HG02885 (cell line): ENCODE data around the gene FOLR3.
"Not testable (repeated sequence)": the region's sequence is repeated elsewhere in the genome, so short reads cannot be mapped to it uniquely, and the experiment has no call there.

Experiments used
- ATAC-seq: cut with Tn5 transposase; IDR thresholded peaks from one replicate; pipeline ENCODE4 v1.9.1; 2021; ENCODE audit warnings: mild to moderate bottlenecking; ENCODE audit not compliant: unreplicated experiment, poor library complexity

Gene FOLR3

DNA sequence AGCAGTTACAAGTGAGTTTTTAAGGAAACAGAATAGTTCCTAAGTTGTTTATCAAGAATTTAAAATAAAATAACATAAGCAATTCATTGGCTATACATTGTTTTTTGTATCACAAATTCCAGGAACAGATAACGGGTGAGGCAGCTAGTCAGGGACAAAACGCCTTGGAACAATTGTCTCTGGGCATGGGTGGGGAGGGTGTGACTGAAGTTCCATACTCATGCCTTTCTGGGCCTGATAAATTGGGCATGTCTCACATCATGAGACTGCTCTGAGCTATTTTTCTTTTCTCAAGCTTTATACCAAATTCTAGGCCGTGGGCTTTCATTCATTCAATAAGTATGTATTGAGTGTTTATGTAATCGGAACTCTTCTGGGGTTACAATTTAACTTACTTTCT is 21.6 kb downstream of the FOLR3 start:
- no peak for ATAC-seq

DNA sequence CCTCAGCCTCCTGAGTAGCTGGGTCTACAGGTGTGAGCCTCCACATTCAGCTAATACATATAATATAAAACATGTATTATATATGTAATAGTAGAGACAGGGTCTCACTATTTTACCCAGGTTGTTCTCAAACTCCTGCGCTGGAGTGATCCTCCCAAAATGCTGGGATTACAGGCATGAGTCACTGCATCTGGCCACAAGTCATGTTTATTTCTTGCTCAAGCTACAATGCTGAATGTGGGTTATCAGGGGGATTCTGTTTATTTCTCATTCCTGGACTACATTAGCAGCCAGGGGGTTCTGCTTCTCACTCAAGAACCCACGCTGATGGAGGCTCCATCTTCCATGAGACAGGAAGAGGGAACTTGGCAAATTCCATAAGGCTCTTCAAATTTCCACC is 24.8 kb downstream of the FOLR3 start:
- no peak for ATAC-seq

DNA sequence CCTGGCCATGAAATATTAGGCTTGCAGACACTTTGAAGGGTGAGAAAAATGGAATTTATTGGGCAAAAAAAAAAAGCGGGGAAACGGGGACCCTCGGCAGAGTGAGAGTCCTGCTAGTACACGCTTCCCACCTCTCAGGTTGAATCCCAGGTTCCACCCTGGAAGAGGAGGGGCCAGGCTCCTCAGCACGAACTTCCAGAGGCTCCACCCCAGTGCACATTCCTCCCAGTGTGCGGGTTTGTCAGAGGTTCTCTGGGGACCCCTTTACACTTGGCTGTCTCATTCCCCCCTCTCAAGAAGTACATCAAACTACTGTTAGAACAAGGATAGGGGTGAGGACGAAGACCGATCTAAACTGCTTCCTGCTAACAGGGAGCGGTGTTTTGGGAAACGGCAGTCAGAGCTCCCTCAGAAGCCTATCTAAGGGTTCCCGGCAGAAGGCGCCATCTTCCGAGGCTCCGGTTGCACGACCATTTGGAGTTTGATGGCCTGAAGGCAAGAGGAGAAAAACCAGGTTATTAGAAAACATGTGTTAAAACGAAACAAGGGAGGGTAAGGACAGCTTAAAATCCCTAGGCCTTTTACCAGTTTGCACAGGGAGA is 27.5 kb downstream of the FOLR3 start:
- ATAC-seq = no peak

DNA sequence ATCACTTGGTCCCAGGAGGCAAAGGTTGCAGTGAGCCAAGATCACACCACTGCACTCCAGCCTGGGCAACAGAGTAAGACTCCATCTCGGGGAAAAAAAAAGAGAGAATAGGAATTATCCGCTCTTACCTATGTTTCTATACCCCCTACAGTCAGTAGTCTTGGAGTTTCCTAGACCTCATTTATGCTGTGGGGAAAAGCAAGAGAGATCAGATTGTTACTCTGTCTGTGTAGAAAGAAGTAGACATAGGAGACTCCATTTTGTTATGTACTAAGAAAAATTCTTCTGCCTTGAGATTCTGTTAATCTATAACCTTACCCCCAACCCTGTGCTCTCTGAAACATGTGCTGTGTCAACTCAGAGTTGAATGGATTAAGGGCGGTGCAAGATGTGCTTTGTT is 28.7 kb downstream of the FOLR3 start:
- ATAC-seq = not testable (repeated sequence)

DNA sequence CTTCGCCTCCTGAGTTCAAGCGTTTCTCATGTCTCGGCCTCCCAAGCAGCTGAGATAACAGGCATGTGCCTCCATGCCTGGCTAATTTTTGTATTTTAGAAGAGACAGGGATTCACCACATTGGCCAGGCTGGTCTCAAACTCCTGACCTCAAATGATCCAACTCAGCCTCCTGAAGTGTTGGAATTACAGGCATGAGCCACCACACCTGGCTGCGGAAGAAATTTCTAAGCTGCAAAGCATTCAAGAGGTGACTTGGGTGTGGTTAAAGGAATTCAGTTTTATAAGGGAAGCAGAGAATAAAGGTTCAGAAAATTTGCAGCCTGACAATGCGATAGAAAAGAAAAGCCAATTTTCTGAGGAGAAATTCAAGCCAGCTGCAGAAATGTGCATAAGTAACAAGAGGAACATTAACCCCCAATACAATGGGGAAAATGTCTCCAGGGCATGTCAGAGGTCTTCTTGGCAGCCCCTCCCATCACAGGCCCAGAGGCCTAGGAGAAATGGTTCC is 33.6 kb downstream of the FOLR3 start:
- not testable (repeated sequence) for ATAC-seq

DNA sequence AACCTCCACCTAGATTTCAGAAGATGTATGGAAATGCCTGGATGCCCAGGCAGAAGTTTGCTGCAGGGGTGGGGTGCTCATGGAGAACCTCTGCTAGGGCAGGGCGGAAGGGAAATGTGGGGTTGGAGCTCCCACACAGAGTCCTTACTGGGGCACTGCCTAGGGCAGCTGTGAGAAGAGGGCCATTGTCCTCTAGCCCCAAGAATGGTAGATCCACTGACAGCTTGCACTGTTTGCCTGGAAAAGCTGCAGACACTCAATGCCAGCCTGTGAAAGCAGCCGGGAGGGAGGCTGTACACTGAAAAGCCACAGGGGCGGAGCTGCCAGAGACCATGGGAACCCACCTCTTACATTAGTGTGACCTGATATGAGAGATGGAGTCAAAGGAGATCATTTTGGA is 34.2 kb downstream of the FOLR3 start:
- ATAC-seq = not testable (repeated sequence)

DNA sequence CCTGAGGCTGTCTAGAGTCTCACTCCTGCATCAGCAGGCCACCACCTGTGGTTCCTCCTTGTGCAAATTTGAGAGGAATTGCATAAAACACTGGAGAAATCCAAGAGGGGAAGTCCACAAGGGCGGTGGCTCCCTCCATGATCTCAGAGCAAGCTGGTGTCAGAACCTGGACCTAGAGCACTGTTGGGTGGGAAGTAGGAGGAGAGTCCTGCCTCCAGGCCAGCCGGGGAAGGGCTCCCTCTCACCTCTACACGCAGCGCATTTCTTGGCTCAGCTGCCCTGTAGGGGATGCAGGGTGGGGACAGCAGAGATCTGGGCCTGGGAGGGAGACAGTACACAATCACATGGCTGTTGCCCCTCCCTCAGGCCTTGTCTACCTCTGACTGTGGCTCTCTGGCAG is 36.5 kb downstream of the FOLR3 start:
- not testable (repeated sequence) for ATAC-seq

DNA sequence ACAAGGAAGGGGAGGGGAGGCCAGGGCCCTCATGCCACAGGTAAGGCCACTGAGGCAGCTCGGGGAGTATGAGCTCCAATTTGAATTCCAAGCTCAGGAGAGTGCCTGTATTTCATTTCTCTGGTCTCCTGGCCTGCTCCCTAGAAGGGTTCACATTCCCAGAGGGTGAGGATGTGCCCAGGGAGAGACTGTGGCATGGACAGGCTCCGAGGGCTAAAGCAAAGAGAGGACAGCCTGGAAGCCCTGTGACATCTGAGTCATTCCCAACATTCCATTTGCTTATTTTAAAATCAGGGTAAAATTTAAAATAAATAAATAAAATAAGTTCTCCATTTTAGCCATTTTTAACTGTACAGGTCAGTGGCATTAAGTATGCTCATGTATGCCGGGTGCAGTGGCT is 37.8 kb downstream of the FOLR3 start:
- no peak for ATAC-seq

DNA sequence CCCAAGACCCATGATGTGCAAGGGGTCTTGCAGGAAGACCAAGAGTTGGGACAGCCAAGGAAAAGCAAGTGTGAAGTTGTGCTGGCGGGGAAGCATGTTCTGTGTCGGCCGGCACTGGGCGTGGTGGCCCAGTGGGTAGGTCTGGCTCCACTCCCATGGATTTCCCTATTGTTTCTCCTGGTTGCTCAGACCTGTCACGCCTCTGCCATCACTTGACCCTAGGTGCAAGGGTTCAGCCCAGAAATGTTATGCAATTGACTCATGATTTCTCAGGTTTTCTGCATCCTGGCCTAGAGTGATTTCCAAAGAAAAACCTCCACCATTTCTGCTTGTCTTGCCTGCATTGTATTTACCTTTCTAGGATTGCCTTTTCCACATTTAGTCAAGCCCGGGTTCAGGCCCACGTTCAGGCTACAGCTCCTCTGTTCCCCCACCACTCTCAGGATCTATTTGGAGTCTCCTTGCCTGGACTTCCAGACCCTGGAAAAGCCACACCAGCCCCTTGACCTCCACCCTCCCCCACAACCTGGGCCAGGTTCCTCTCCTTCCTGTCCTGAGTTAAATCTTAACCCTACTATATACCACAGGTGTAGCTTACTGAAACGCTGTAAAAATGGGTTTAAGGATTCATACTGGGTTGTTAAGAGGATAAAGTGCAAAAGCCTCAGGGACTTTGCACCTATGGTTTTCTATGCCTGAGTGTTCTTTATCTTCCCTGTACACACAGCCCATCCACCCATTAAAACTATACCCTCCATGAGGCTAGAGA is 39.0 kb downstream of the FOLR3 start:
- ATAC-seq = no peak

DNA sequence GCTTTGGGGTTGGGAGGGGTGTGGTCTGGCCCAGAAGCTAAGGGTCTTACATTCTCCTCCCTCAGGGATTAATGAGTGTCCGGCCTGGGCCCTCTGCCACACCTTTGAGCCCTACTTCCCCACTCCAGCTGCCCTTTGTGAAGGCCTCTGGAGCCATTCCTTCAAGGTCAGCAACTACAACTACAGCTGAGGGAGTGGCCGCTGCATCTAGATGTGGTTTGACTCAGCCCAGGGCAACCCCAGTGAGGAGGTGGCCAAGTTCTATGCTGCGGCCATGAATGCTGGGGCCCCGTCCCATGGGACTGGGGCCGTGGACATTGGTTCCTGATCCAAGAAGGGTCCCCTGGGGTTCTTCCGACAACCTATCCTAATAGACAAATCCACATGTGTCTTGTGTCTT is 42.1 kb downstream of the FOLR3 start:
- no peak for ATAC-seq

DNA sequence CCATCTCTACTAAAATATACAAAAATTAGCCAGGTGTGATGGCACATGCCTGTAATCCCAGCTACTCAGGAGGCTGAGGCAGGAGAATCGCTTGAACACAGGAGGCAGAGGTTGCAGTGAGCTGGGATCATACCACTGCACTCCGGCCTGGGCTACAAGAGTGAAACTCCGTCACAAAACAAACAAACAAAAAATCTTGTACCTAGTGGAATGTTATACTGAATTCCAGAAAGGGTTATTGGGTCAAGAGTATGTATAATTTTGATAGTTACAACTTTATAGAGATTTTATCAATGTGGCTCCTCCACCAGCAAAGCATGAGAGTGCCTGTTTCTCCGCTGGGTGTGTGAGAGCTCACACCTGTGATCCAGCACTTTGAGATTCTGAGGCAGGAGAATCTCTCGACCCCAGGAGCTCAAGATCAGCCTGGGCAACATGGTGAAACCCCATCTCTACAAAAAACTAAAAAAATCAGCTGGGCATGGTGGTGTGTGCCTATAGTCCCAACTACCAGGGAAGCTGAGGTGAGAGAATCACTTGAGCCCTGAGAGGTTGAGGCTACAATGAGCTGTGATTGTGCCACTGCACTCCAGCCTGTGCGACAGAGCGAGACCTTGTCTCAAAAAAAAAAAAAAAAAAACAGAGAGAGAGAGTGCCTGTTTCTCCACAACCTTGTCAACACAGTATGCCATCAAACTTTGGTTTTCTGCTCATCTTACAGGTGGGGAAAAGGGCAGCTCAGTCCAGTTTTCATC is 43.7 kb downstream of the FOLR3 start:
- ATAC-seq = no peak

DNA sequence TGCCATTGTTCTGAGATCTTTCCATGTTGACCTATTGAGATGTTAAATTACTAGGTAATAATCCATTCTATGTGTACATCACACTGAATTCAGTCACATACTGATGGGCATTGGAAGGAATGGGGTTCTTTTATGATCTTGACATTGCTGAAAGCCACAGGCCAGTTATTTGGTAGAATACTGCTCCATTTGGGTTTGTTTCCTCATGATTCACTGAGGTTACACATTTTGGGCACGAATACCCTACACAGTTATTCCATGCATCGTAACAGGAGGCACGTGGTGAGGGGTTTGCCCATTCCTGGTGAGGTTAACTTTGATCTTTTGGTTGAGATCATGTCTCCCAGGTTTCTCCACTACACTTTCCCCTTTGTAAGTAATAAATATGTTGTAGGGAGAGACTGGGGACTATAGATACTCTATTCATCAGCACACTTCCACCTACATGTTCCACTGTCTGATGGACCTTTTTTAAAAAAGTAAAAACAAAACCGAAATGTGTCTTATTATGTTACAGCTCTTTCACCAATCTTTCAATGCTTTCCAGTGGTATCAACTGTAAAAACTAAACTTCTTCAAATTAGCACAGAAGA is 44.4 kb downstream of the FOLR3 start:
- no peak for ATAC-seq

DNA sequence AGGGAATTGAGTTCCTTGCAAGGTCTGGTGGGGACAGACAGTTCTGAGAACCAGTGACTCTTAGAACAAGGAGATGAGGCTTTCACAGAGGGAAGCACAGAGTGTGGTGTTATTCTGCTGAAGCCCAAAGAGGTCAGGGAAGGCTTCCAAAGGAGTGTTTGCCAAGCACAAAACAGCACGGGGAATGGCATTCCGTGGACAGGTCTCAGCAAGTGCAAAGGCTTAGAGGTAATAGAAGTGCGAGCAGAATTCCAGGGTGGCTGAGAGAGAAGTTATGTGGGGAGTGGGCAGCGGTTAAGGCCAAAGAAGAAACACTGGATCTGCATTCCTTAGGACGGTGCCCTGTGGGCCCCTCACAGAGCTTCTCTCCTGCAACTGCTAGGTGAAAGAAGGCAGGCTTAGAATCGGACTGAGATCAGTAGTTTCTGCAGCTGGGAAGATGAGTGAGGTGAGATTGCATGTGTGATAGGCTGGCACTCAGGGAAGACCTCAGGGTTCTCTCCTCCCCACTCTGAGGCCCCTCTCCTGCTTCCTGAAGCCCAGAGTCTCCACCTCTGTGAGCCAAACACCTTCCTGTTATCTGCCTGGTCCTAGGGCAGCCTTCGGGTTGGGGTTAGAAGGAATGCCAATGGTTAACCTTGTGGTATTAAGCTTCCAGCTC is 45.5 kb downstream of the FOLR3 start:
- not testable (repeated sequence) for ATAC-seq

DNA sequence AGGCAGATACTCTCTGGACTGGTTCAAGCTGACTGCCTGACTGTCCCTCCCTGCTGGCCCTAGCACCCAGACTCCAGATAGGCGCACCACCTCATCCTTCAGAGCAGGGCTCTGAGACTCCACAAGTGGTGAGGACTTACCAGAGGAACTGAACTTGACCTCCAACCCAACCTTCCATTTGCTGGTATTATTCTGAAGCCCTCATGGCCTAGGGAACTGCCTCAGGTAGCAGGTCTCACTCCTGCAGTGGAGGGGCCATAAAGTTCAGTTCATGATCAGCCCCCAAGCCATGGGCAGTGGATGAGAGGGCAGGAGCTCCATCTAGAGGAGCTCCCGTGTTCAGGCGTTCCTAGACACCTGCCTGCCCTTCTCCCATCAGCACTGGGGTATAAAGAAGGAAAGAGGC is 46.0 kb downstream of the FOLR3 start:
- not testable (repeated sequence) for ATAC-seq

DNA sequence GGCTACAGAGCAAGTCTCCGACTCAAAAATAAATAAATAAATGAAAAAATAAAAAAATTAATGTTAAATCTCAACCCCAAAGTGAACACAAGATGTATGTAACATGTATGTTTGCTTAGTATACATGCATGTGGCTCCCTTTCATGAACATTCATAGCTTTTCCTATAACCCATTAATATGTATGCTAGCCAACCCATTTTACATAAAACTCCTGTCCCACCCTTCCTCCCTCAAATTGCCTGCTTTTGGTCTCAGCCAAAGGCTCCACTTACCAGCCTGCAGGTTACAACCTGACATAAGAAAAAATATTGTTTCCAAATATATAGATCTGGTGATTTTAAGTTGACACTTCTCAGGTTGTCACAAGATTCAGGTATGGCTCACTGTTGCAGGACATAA is 52.7 kb downstream of the FOLR3 start:
- no peak for ATAC-seq
